HS-27A (cell line): ENCODE results near the gene MTA3.

Source experiments
- DNase-seq: peaks from one replicate; pipeline ENCODE4 v3.0.0-alpha.2; 2012; ENCODE audit warnings: low read depth, missing footprints

The MTA3 gene

DNA sequence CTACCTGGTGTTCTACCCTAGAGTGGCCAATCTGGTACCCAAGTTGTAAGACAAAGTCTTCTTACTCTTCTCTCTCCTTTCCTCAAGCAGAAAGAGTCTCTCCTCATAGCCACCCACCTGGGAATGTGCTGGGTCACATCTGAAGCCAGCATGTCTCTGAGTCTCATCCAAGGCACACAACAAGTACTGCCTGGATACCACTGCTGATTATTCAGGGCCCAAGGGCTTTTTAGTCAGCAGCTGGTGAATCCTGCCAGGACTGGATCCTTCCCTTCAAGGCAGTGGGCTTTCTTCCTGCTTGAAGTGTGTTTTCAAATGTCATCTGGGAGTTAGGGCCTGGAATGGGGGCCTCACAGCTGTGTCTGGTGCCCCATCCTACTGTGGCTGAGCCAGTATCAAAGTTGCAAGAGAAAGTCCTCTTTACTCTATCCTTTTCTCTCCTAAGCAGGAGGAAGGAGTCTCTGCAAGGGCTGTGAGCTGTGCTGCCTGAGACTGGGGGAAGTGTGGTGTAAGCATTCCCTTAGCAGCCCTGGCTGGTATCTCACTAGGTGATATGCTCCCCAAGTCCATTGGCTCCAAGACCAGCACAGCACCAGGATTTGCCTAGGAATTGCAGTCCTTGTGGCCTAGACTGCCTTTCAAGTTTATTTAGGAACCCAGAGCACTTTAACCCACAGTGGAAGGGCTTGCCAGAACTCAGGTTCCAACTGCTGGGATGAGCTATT, 168.3 kb downstream of the MTA3 start:
- DNase-seq, result no peak

DNA sequence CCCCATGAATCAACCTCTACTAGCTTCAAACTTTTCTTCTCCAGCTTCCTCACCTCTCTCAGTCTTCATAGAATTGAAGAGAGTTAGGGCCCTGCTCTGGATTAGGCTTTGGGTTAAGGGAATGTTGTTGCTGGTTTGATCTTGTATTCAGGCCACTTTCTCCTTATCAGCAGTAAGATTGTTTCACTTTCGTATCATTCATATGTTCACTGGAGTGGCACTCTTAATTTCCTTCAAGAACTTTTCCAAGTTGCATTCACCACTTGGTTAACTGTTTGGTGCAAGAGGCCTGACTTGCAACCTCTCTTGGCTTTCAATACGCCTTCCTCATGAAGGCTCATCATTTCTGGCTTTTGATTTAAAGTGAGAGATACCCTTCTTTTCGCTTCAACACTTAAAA, 172.7 kb downstream of the MTA3 start:
- no peak for DNase-seq

DNA sequence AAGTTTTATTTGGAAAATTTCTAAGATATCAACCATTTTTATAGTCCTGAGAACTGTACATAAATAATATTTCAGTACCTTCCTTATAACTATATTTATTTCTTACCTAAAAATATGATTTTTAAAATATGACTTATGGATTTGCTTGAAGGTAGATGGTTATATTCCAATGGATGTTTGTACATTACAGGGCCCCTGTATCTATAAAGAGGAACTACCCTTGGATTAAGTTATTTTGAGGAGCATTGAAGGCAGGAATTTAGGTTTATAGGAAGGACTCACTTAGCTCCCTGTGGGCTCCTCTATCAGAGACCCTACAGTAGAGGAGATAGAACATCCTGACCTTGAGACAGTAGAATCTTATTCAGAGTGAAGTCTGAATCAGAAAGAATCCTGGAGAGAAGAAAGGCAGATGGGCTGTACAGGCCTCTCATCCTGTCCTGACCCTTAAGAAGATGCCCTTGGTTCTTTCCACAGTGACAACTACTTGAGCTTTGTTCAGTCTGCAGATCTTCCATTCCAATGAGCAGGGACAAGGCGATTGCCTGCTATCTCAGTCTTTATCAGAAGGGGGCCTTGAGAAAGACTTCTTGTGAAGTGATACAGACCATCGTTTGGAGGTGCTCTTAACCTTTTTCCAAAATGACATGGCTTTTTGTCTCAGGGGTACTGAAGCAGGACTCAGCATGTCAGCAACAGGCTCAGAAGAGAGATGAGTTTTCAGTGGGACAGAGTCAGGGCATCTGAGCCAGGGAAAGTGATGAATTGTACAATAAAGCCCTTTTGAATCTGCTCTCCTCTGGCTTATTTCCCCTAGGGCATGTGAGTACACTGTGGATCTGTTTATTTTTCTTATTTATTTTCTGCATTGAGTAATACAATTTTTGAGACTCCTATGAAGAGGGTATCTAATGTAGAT, 174.6 kb downstream of the MTA3 start:
- no peak for DNase-seq

- no peak for DNase-seq
Measured at GRCh38 chr2:42743659-42743990, 175.2 kb downstream of the MTA3 start.

- DNase-seq, result no peak
Measured at GRCh38 chr2:42744545-42745082, 176.2 kb downstream of the MTA3 start.

DNA sequence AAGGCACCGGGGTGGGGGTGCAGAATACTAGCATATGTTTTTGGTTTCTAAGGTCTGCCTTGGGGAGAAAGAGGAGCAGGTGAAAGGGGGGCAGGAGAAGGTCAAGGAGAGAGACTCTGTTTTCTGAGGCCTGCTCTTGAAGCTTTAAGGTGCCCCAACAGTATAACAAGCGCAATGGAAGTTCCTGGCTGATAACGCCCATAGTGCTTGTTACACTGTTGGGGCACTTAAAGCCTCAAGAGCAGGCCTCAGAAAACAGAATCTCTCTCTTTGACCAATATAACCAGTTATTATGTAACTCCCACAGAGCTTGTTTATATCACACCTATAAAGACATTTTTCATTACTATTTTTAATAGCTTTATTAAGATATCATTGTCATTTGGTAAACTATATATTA, 179.0 kb downstream of the MTA3 start:
- no peak for DNase-seq

GRCh38 chr2:42748840-42749239, 180.4 kb downstream of the MTA3 start:
- DNase-seq, result no peak

- no peak for DNase-seq
Measured at GRCh38 chr2:42752314-42752713, 183.9 kb downstream of the MTA3 start.

DNA sequence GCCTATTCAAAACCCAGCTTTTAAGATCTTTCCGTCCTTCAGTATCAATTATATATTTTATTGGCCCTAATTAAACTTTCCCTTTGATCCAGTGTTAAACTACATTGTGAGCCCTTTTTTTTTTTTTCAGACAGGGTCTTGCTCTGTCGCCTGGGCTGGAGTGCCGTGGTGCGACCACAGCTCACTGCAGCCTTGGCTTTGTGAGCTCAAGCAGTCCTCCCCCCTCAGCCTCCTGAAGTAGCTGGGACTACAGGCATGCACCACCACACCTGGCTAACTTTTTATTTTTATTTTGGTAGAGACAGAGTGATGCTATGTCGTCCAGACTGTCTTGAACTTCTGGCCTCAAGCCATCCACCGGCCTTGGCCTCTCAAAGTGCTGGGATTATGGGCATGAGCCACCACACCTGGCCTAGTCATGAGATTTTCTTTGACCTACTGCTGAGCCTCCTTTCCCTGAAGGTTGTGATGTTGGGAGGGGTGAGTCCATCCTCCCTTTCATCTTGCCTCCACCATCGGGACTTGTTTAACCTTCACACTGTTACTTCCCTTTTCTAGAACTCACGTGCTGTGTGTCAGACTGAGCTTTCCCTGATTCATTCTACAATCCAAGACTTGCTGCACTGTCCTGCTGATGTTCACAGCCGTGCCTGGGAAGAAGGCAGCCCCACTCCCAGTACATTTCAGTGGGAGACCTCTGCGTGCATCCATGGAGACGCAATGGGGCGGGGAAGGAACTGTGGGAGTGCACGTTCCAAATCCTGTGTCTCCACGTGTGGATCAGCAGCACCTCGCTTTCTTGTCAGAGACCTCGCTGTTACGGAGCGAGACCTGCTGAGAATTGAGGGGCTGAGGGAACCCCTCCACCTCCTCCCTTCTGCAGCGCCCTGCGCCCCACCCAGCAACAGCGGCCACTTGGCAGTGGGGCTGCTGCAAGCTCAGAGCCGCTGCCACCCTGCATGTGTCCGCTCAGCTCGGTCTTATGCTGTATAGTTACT, 184.7 kb downstream of the MTA3 start:
- DNase-seq, result no peak

GRCh38 chr2:42754021-42754775, 185.8 kb downstream of the MTA3 start:
- no peak for DNase-seq

- no peak for DNase-seq
Measured at GRCh38 chr2:42754776-42755140, 186.3 kb downstream of the MTA3 start.

DNA sequence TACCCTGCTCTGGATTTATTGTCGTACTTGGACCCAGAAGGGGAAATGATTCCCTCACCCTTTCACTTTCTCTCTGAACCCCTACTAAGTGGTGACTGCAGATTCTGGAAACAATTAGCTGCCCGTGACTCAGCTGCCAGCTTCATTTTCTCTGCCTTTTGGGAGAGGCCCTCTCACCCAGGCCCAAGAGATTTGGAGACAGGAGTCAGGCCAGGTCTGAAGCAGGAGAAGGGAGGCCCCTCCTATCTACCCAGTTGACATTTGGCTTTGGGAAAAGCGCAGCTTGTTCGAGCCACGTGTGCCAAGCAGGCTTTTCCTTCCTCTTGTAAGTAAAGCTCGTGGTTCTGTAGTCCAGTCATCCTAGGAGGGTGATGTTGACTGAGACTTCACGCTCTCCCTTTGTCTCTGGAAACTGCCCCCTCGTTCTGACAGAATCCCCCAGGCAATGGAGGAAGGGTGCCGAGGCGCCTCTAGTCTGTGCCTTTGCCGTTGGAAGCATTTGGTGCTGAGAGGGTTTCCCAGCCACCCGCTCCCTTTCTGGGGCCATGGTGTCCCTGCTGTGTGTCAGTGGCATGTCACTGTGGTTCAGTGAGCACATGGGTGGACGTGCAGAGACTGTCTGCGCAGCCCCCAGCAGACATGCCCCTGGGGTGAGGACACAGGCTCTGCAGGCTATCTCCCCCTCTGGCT, 186.9 kb downstream of the MTA3 start:
- DNase-seq, result no peak

DNA sequence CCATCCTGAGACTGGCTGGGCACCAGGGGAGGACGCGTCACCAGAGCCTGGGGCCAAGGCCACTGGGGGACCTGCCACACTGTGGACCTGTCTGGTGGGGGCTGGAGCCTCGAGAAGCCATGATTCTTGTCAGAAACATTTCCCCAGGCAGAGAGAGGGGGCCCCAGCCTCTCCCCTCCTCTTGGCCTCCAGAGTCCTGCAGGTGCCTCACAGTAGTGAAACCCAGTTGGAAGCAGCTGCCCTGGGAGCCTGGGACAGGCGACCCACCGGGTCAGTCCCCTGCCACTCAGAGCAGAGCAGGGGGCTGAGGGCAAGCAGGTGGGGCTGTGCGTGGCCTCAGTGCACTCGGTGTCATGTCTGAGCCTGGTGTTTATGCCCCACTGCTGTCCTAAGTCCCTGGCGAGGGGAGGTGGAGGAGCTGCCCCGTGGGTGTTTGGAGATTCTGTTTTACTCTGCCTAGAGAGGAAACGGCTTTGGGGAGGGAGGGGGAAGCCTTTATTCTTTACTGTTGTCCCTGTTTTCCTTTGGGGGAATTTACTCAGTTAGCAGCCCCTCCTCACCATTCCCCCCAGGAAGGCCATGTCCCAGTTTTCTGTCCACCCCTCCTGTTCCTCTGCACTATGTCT, 187.8 kb downstream of the MTA3 start:
- DNase-seq, result no peak

- DNase-seq, result no peak
Measured at GRCh38 chr2:42756966-42757513, 188.6 kb downstream of the MTA3 start.

GRCh38 chr2:42757981-42758740, 189.7 kb downstream of the MTA3 start:
- DNase-seq, result no peak

- no peak for DNase-seq
Measured at GRCh38 chr2:42758751-42759150, 190.3 kb downstream of the MTA3 start.

DNA sequence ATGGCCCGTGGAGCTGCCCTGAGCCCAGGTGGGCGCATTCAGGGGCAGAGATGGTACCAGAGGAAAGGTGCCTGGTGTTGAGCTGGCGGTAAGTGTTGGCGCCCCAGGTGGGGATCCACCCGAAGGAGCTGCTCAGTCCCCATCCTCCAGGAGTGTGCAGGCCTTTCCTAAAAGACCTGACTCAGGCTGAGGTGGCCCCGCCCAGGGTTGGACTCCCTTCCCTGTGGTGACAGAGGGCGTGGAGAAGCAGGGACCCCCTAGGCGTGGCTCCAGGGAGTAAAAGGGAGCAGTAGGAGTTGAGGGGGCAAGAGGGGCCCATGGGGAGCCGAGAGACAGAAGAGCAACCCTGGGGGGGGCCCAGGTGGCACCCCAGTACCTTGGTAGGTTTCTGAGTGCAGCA, 193.1 kb downstream of the MTA3 start:
- no peak for DNase-seq

- DNase-seq, result no peak
Measured at GRCh38 chr2:42762155-42762554, 193.7 kb downstream of the MTA3 start.
